ENCODE data around the gene PIP4K2A.

Gene PIP4K2A

GRCh38 chr10:22638863-22639262, 75.5 kb downstream of the PIP4K2A start:
- TF ChIP-seq GLIS3 (CRISPR knock-in tag; IDR thresholded peaks at IDR 0.05) (no peak), ZFP30 (CRISPR knock-in tag; IDR thresholded peaks at IDR 0.05) (no peak), PATZ1 (CRISPR knock-in tag; IDR thresholded peaks at IDR 0.05; ENCODE audit: borderline replicate concordance) (peak; percentile 84), BACH2 (CRISPR knock-in tag; IDR thresholded peaks at IDR 0.05; ENCODE audit: borderline replicate concordance) (no peak), TSHZ2 (CRISPR knock-in tag; IDR thresholded peaks at IDR 0.05) (no peak), TCF4 (CRISPR knock-in tag; IDR thresholded peaks at IDR 0.05; ENCODE audit: borderline replicate concordance) (peak; percentile 20; the same call in 1 of the 2 replicates), ZNF565 (CRISPR knock-in tag; conservative IDR thresholded peaks at IDR 0.05; ENCODE audit: low read depth) (no peak), POU6F1 (CRISPR knock-in tag; IDR thresholded peaks at IDR 0.05; ENCODE audit: borderline replicate concordance, low read depth) (no peak), CREB5 (CRISPR knock-in tag; IDR thresholded peaks at IDR 0.05; ENCODE audit: low read depth) (peak; percentile 90), RARB (CRISPR knock-in tag; IDR thresholded peaks at IDR 0.05) (no peak; the same call in 1 of the 2 replicates), OSR1 (CRISPR knock-in tag; IDR thresholded peaks at IDR 0.05) (no peak), ZFP3 (CRISPR knock-in tag; IDR thresholded peaks at IDR 0.05) (0 out of 2 replicates have a peak, but pooled peaks have one; percentile 68), ESRRG (CRISPR knock-in tag; IDR thresholded peaks at IDR 0.05) (no peak), CSDC2 (CRISPR knock-in tag; IDR thresholded peaks at IDR 0.05) (no peak), ZNF8 (CRISPR knock-in tag; IDR thresholded peaks at IDR 0.05) (0 out of 2 replicates have a peak, but pooled peaks have one; percentile 9), ZNF70 (CRISPR knock-in tag; IDR thresholded peaks at IDR 0.05) (no peak), PPARA (CRISPR knock-in tag; IDR thresholded peaks at IDR 0.05; ENCODE audit: borderline replicate concordance) (no peak), ARNTL (CRISPR knock-in tag; IDR thresholded peaks at IDR 0.05; ENCODE audit: borderline replicate concordance, low read depth) (no peak), ZC3H10 (CRISPR knock-in tag; IDR thresholded peaks at IDR 0.05) (peak; percentile 76), TOX (CRISPR knock-in tag; IDR thresholded peaks at IDR 0.05; ENCODE audit: borderline replicate concordance) (peak; percentile 80), CSRNP3 (CRISPR knock-in tag; IDR thresholded peaks at IDR 0.05) (0 out of 2 replicates have a peak, but pooled peaks have one; percentile 59), ISL1 (CRISPR knock-in tag; IDR thresholded peaks at IDR 0.05) (peak; percentile 85), SNAI2 (CRISPR knock-in tag; IDR thresholded peaks at IDR 0.05) (no peak)
- peak; percentile 75 for ATAC-seq

- TF ChIP-seq ISL1 (CRISPR knock-in tag; IDR thresholded peaks at IDR 0.05) = no peak
- no peak for TF ChIP-seq PATZ1 (CRISPR knock-in tag; IDR thresholded peaks at IDR 0.05; ENCODE audit: borderline replicate concordance)
- TF ChIP-seq CSRNP3 (CRISPR knock-in tag; IDR thresholded peaks at IDR 0.05) = no peak
- no peak for TF ChIP-seq ZNF8 (CRISPR knock-in tag; IDR thresholded peaks at IDR 0.05)
- no peak for TF ChIP-seq ZFP30 (CRISPR knock-in tag; IDR thresholded peaks at IDR 0.05)
- no peak for TF ChIP-seq ARNTL (CRISPR knock-in tag; IDR thresholded peaks at IDR 0.05; ENCODE audit: borderline replicate concordance, low read depth)
- no peak for TF ChIP-seq GLIS3 (CRISPR knock-in tag; IDR thresholded peaks at IDR 0.05)
- TF ChIP-seq CREB5 (CRISPR knock-in tag; IDR thresholded peaks at IDR 0.05; ENCODE audit: low read depth) = no peak
- TF ChIP-seq ZNF565 (CRISPR knock-in tag; conservative IDR thresholded peaks at IDR 0.05; ENCODE audit: low read depth) = no peak
- no peak for TF ChIP-seq ZFP3 (CRISPR knock-in tag; IDR thresholded peaks at IDR 0.05)
- no peak for ATAC-seq
These were observed 76.9 kb downstream of the PIP4K2A start for GRCh38 chr10:22637491-22637890.

Data from SK-N-SH treated with all-trans-retinoic acid at 6 μM for 48 hours (cell line).